K562 (cell line): ENCODE results near the gene LRRC4B. TPM values are rescaled to one million over a fixed set of nuclear protein-coding genes. Genes with fewer than 3 reads are reported as not detected.

Source experiments
- ATAC-seq: fragments of 200-7000 bp; cut with Tn5 transposase; 3 replicates; pipeline ENCODE4 v1.9.1; 2020; ENCODE audit warnings: moderate library complexity
- BruUV-seq: library from RNA; stranded (reverse); fragments of 400-500 nt; replicated peaks from 2 replicates; lab custom pipeline; 2021; lab: Mats Ljungman, UMichigan
- CTCF ChIA-PET: fragments of 300-600 bp; formaldehyde crosslinking; extraction: SDS; loops from one replicate; lab custom pipeline; 2021; ENCODE audit warnings: low intra/inter-chr PET ratio; lab: Yijun Ruan, JAX
- POLR2A ChIA-PET: fragments of 300-600, 350-650 bp; sonication (Branson Sonifier 250); formaldehyde crosslinking; extraction: SDS; loops from one replicate; lab custom pipeline; 2021; ENCODE audit warnings: antibody characterized with exemption, inconsistent platforms; lab: Yijun Ruan, JAX
- DNase-seq, 4 experiments: peaks; one replicate each; pipeline versions ENCODE4 v3.0.0 to v3.0.0-alpha.2; 2011 to 2018; ENCODE audit warnings: low spot score in 3 of 4, mixed read lengths in 3 of 4; ENCODE audit errors: extremely low read depth in 1 of 4
- FAIRE-seq: peaks from 2 replicates; lab custom pipeline; 2011; peaks lifted over from hg19 to GRCh38; lab: Jason Lieb, UNC
- H2AFZ ChIP-seq: 2 replicates; pipeline ENCODE4 v1.6.0; 2011; ENCODE audit warnings: low read depth, low read length, control low read depth, inconsistent platforms
- H3K27ac ChIP-seq: fragments of 200-600 bp; 3 replicates; pipeline ENCODE4 v1.8.0; 2011; ENCODE audit warnings: low read depth, mild to moderate bottlenecking, control low read depth, inconsistent platforms, low read length, moderate library complexity, mixed read lengths; ENCODE audit errors: extremely low read depth
- H3K27me3 ChIP-seq, 2 experiments: fragments of 300-600 bp in 1 of 2; 2 replicates in 1 of 2; 3 replicates in 1 of 2; pipeline versions ENCODE4 v1.6.0 to v1.8.0; 2011; ENCODE audit warnings: inconsistent platforms in 2 of 2, low read length in 2 of 2, mild to moderate bottlenecking in 1 of 2, mixed read lengths in 1 of 2, moderate library complexity in 1 of 2; ENCODE audit not compliant: control insufficient read depth in 2 of 2, insufficient read depth in 2 of 2
- H3K36me3 ChIP-seq: fragments of 300-600 bp; 3 replicates; pipeline ENCODE4 v1.8.0; 2011; ENCODE audit warnings: mild to moderate bottlenecking, low read length, inconsistent platforms; ENCODE audit not compliant: control insufficient read depth, insufficient read depth
- H3K4me1 ChIP-seq, 2 experiments: fragments of 200-600 bp in 1 of 2; replicated peaks in 1 of 2; 2 replicates in 1 of 2; 3 replicates in 1 of 2; pipeline versions ENCODE4 v1.5.1 to v1.8.0; 2011; ENCODE audit warnings: inconsistent platforms in 2 of 2, low read length in 2 of 2, mild to moderate bottlenecking in 1 of 2, mixed read lengths in 1 of 2, moderate library complexity in 1 of 2; ENCODE audit not compliant: control insufficient read depth in 2 of 2, insufficient read depth in 2 of 2
- H3K4me2 ChIP-seq: 2 replicates; pipeline ENCODE4 v1.6.1; 2011; ENCODE audit warnings: low read length, control low read depth, inconsistent platforms, mixed read lengths; ENCODE audit not compliant: insufficient read depth
- H3K4me3 ChIP-seq: fragments of 200-600 bp; sonication (generic), shearing (Covaris generic); 2 replicates; pipeline ENCODE4 v1.5.1; 2016; ENCODE audit warnings: control low read depth, inconsistent platforms
- H3K79me2 ChIP-seq: fragments of 200-600 bp; 3 replicates; pipeline ENCODE4 v1.8.0; 2011; ENCODE audit warnings: low read length, inconsistent platforms; ENCODE audit not compliant: control insufficient read depth, insufficient read depth
- H3K9ac ChIP-seq, 2 experiments: 2 replicates each; pipeline versions ENCODE4 v1.6.0 to v1.6.1; 2011; ENCODE audit warnings: low read depth in 2 of 2, low read length in 2 of 2, control low read depth in 1 of 2, inconsistent platforms in 1 of 2, mild to moderate bottlenecking in 1 of 2, mixed read lengths in 1 of 2; ENCODE audit not compliant: insufficient read depth in 1 of 2
- H3K9me1 ChIP-seq: one replicate; pipeline ENCODE4 v1.6.0; 2011; ENCODE audit warnings: inconsistent platforms, mild to moderate bottlenecking, low read length, moderate library complexity; ENCODE audit not compliant: control insufficient read depth, insufficient read depth
- H3K9me3 ChIP-seq: replicated peaks from 2 replicates; pipeline ENCODE4 v1.5.1; 2011; ENCODE audit warnings: low read depth, low read length, inconsistent platforms; ENCODE audit not compliant: control insufficient read depth, insufficient read depth
- H4K20me1 ChIP-seq: replicated peaks from 2 replicates; pipeline ENCODE4 v1.6.1; 2011; ENCODE audit warnings: low read length, inconsistent platforms, mixed read lengths; ENCODE audit not compliant: control insufficient read depth, insufficient read depth
- E2F4 ChIP-seq: sonication (generic); formaldehyde crosslinking; IDR thresholded peaks from 2 replicates; pipeline ENCODE4 v1.8.0; 2022; ENCODE audit warnings: mild to moderate bottlenecking, low read depth, missing genetic modification reagents
- EP300 ChIP-seq: IDR thresholded peaks from 2 replicates; pipeline ENCODE4 v1.6.1; 2012; ENCODE audit warnings: low read length, improper control_type of control experiment
- HNRNPK ChIP-seq: fragments of 200-400 bp; formaldehyde crosslinking; IDR thresholded peaks from one replicate; pipeline ENCODE4 v1.6.1; 2018; ENCODE audit warnings: mild to moderate bottlenecking, low read depth, low read length; ENCODE audit not compliant: poor library complexity, severe bottlenecking
- IRF9 ChIP-seq: fragments of 450-650 bp; IDR thresholded peaks from 2 replicates; pipeline ENCODE4 v1.6.1; 2016; ENCODE audit warnings: missing biosample characterization, missing genetic modification characterization
- KDM5B ChIP-seq: fragments of 200-600 bp; sonication (generic); IDR thresholded peaks from 2 replicates; pipeline ENCODE4 v1.6.1; 2012; ENCODE audit warnings: low read depth, mild to moderate bottlenecking, moderate library complexity, low read length, control low read depth, inconsistent platforms; ENCODE audit not compliant: insufficient replicate concordance
- MIER1 ChIP-seq: fragments of 450-650 bp; IDR thresholded peaks from 2 replicates; pipeline ENCODE4 v1.6.1; 2016; ENCODE audit warnings: antibody characterized with exemption, mild to moderate bottlenecking, low read depth
- MYC ChIP-seq, 2 experiments: fragments of 250-450 bp in 1 of 2; sonication (Bioruptor Pico) in 1 of 2; IDR thresholded peaks; 2 replicates each; pipeline versions ENCODE4 v1.5.1 to v1.6.1; 2012 to 2021; ENCODE audit warnings: low read depth in 2 of 2, borderline replicate concordance in 1 of 2, improper control_type of control experiment in 1 of 2, low read length in 1 of 2, mild to moderate bottlenecking in 1 of 2, moderate library complexity in 1 of 2
- ZFP36 ChIP-seq: fragments of 150-350 bp; IDR thresholded peaks from 2 replicates; pipeline ENCODE4 v1.6.1; 2018; ENCODE audit warnings: low read length, low read depth; ENCODE audit not compliant: partially characterized antibody
- ZNF280A ChIP-seq: fragments of 450-650 bp; IDR thresholded peaks from 2 replicates; pipeline ENCODE4 v1.6.1; 2018; ENCODE audit warnings: mild to moderate bottlenecking, low read depth; ENCODE audit not compliant: partially characterized antibody
- ZNF347 ChIP-seq: fragments of 450-650 bp; formaldehyde crosslinking; IDR thresholded peaks from 2 replicates; pipeline ENCODE4 v1.4.0; 2020; ENCODE audit warnings: low read depth, mild to moderate bottlenecking, moderate library complexity
- ZNF444 ChIP-seq: fragments of 250-450 bp; sonication (Bioruptor Pico); IDR thresholded peaks from 2 replicates; pipeline ENCODE4 v1.4.0; 2020; ENCODE audit warnings: mild to moderate bottlenecking, moderate library complexity
- ZNF57 ChIP-seq: fragments of 450-650 bp; formaldehyde crosslinking; IDR thresholded peaks from 2 replicates; pipeline ENCODE4 v1.4.0; 2020; ENCODE audit warnings: mild to moderate bottlenecking, moderate library complexity
- ZNF766 ChIP-seq: fragments of 200-800 bp; sonication (Bioruptor generic); conservative IDR thresholded peaks from 2 replicates; pipeline ENCODE4 v1.6.1; 2016; ENCODE audit warnings: missing genetic modification characterization, missing compliant biosample characterization
- WGBS: fragments of 100-300 bp; shearing (Covaris generic); methylation state at CpG from one replicate; pipeline ENCODE4 v1.1.6; 2016; ENCODE audit warnings: low coverage, mixed read lengths; ENCODE audit not compliant: insufficient coverage; ENCODE audit errors: missing lambda C conversion rate; 5-methylcytosine and 5-hydroxymethylcytosine counted together
- in situ Hi-C: fragments of 300-500 bp; cut with MboI; formaldehyde crosslinking; loops from 4 replicates; pipeline ENCODE4 v1.15.0; 2018; ENCODE audit warnings: inconsistent platforms, mixed read lengths
- intact Hi-C: fragments of 100-400 bp; cut with micrococcal nuclease; formaldehyde crosslinking; loops from 2 replicates; pipeline ENCODE4 v1.14.2; 2022
- polyA plus RNA-seq, 8 experiments: library from polyadenylated mRNA; depleted of rRNA in 4 of 8; stranded (reverse) in 5 of 8; unstranded in 3 of 8; fragments of >200 nt; fragmentation: Nextera tagmentation in 2 of 8; fragmentation: Illumina TruSeq in 1 of 8; extraction: Ambion mirVana in 2 of 8; extraction: Trizol in 1 of 8; gene quantifications; 2 replicates each; pipeline versions ENCODE4 v1.2.1 to v1.2.3, GENCODE V29; 2011 to 2014; ENCODE audit warnings: inconsistent platforms in 1 of 8, missing spikeins in 1 of 8
- total RNA-seq, 7 experiments: library from RNA; depleted of rRNA in 6 of 7; stranded (reverse); fragments of >200 nt in 6 of 7; fragmentation: Illumina TruSeq in 2 of 7; extraction: Trizol in 2 of 7; gene quantifications; 2 replicates each; pipeline versions ENCODE4 v1.2.1 to v1.2.3, GENCODE V29; 2011 to 2021; ENCODE audit warnings: low replicate concordance in 1 of 7

The LRRC4B gene
- total and polyA plus RNA-seq, 9 of the 15 experiments (the other 6 are each of a cell fraction or from before 2014, with no cell fraction given) = 0.18 to 9.6 (median 2.9) TPM; not detected in 2

- POLR2A ChIA-PET = interaction anchor here (0.6 kb wide), 1 partner anchor 140 kb away, joined by 3 read pairs; no protein-coding TSS in a partner anchor
- H3K79me2 ChIP-seq = no peaks in the 10 kb centered on the region
- TF ChIP-seq KDM5B (no peak), MIER1 (no peak), MYC (IDR thresholded peaks at IDR 0.05; ENCODE audit: low read depth, low read length) (no peak), MYC (CRISPR knock-in tag; IDR thresholded peaks at IDR 0.05; ENCODE audit: borderline replicate concordance, low read depth) (no peak), ZNF766 (no peak), ZNF57 (CRISPR knock-in tag) (no peak), ZFP36 (no peak), E2F4 (CRISPR knock-in tag) (no peak), ZNF280A (no peak), EP300 (no peak), ZNF347 (CRISPR knock-in tag) (no peak), HNRNPK (no peak), ZNF444 (no peak), IRF9 (tag) (no peak)
- 52% methylated on average over 13 of the region's 15 CpGs for WGBS
- no peak overlapping the region for H3K9ac ChIP-seq
- no peaks in the 10 kb centered on the region for H3K9me1 ChIP-seq
- no peak overlapping the region for H3K27ac ChIP-seq
- no peak overlapping the region for H3K4me3 ChIP-seq
- H3K4me2 ChIP-seq = no peak overlapping the region
- CTCF ChIA-PET = no interaction called here
- H3K36me3 ChIP-seq = no peaks in the 10 kb centered on the region
- in situ Hi-C loops (no loop called here), intact Hi-C loops (no loop called here)
- H3K9me3 ChIP-seq = no peaks in the 10 kb centered on the region
- H2AFZ ChIP-seq = no peak overlapping the region
- peaks cover 8% of the 10 kb centered on the region for H4K20me1 ChIP-seq
- H3K27me3 ChIP-seq = peaks cover 0 to 32% of the 10 kb centered on the region in 2 experiments; a peak in 3 of 5 replicates
- ATAC-seq (no peak), FAIRE-seq (no peak), DNase-seq (no peak)
- H3K4me1 ChIP-seq = peaks cover 10 to 48% of the 10 kb centered on the region in 2 experiments
- no TSS peak for BruUV-seq
Measured at GRCh38 chr19:50552540-50552939, 15.7 kb downstream of the LRRC4B start.
